HG03457 (cell line): ENCODE measurements around the gene SP3.

Experiments used
- ATAC-seq: cut with Tn5 transposase; IDR thresholded peaks from one replicate; pipeline ENCODE4 v1.9.1; 2021; ENCODE audit warnings: moderate number of reproducible peaks; ENCODE audit not compliant: unreplicated experiment

The SP3 gene

GRCh38 chr2:173860566-173860965 is 104.6 kb downstream of the SP3 start:
- ATAC-seq = no peak

- no peak for ATAC-seq
Measured at GRCh38 chr2:173860082-173860481, 105.1 kb downstream of the SP3 start.

GRCh38 chr2:173858291-173858731 is 106.9 kb downstream of the SP3 start:
- ATAC-seq = no peak
